Transverse colon (tissue), 3 donors: Measurements from ENCODE around the gene PFN3.

Experiments used
- CTCF ChIP-seq, 5 experiments: fragments of 200-600 bp in 3 of 5; fragments of 450-650 bp in 2 of 5; sonication (generic) in 3 of 5; IDR thresholded peaks; 1 replicate in 2 of 5; 2 replicates in 3 of 5; pipeline ENCODE4 v1.5.1; 2016 to 2017; ENCODE audit warnings: antibody characterized with exemption in 5 of 5, inconsistent platforms in 3 of 5, mild to moderate bottlenecking in 2 of 5, moderate library complexity in 1 of 5
- EP300 ChIP-seq: sonication (generic); formaldehyde crosslinking; IDR thresholded peaks from one replicate; pipeline ENCODE4 v1.6.1; 2017; ENCODE audit warnings: antibody characterized with exemption, low read depth
- POLR2A ChIP-seq: fragments of 450-650 bp; IDR thresholded peaks from one replicate; pipeline ENCODE4 v1.6.1; 2016; ENCODE audit warnings: antibody characterized with exemption, mild to moderate bottlenecking, moderate library complexity

- TF ChIP-seq CTCF (IDR thresholded peaks at IDR 0.05) (peak; percentile 97 to 99 (median 98)), POLR2A (no peak), EP300 (no peak)
Observed at GRCh38 chr5:177390363-177391300, 9.8 kb downstream of the PFN3 start.
